Endothelial cell (in vitro differentiated cells): ENCODE data around the gene PARD3B. TPM values are rescaled to one million over a fixed set of nuclear protein-coding genes. Genes with fewer than 3 reads are reported as not detected.

Experiments
- DNase-seq: peaks from one replicate; pipeline ENCODE4 v3.0.0; 2021; ENCODE audit warnings: low spot score
- H3K27ac Mint-ChIP-seq: one replicate; pipeline ENCODE4 v1.8.0; 2021; ENCODE audit warnings: mixed read lengths, inconsistent platforms; ENCODE audit not compliant: unreplicated experiment
- H3K27me3 Mint-ChIP-seq: one replicate; pipeline ENCODE4 v1.8.0; 2021; ENCODE audit warnings: mild to moderate bottlenecking, moderate library complexity, mixed read lengths, inconsistent platforms; ENCODE audit not compliant: unreplicated experiment
- H3K36me3 Mint-ChIP-seq: one replicate; pipeline ENCODE4 v1.8.0; 2021; ENCODE audit warnings: mild to moderate bottlenecking, low read depth, mixed read lengths, inconsistent platforms; ENCODE audit not compliant: unreplicated experiment
- H3K4me1 Mint-ChIP-seq: one replicate; pipeline ENCODE4 v1.8.0; 2021; ENCODE audit warnings: mild to moderate bottlenecking, mixed read lengths, inconsistent platforms; ENCODE audit not compliant: unreplicated experiment
- H3K4me3 Mint-ChIP-seq: one replicate; pipeline ENCODE4 v1.8.0; 2021; ENCODE audit warnings: mild to moderate bottlenecking, mixed read lengths, inconsistent platforms; ENCODE audit not compliant: unreplicated experiment
- H3K9me3 Mint-ChIP-seq: one replicate; pipeline ENCODE4 v1.8.0; 2021; ENCODE audit warnings: mixed read lengths, inconsistent platforms; ENCODE audit not compliant: unreplicated experiment
- total RNA-seq: library from RNA; stranded (reverse); fragmentation: NEBNext Ultra II Directional; extraction: Animal tissue kit (Norgen Biotek cat#: 25700); gene quantifications from one replicate; pipeline ENCODE4 v1.2.1, GENCODE V29; 2021; ENCODE audit not compliant: unreplicated experiment
- TF ChIP-seq, protein P1 (sequence below): fragments of 200-600 bp; sonication (generic); IDR thresholded peaks from one replicate; pipeline ENCODE4 v1.5.0; 2021; ENCODE audit warnings: antibody characterized with exemption; ENCODE audit not compliant: unreplicated experiment

The PARD3B gene
- total RNA-seq, 1 donor from 2014 or later = 17.4 TPM

DNA sequence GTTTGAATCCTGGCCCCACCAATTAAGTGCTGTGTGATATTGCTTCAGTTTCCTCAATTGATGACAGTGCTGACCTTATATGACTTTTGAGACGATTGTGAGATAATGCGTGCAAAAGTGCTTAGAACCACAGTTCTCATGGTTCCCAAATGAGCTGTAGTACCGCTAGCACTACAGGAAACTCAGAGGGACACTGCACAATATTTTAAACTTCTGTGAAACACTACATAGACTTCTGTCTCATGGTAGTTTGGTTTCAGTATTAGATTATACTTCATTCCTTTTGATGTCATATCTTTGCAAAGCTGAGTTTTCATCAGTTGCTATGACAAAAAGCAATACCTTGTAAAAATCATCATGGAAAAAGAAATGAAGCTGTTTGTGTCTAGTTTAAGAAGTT lies 368.0 kb downstream of the PARD3B start:
- Mint-ChIP-seq H3K4me1 (no peaks in the 10 kb centered on the region), H3K27me3 (no peaks in the 10 kb centered on the region), H3K9me3 (no peaks in the 10 kb centered on the region), H3K36me3 (peaks cover 3% of the 10 kb centered on the region), H3K27ac (no peak overlapping the region), H3K4me3 (no peak overlapping the region)
- no peak for DNase-seq
- TF ChIP-seq, protein P1, sequence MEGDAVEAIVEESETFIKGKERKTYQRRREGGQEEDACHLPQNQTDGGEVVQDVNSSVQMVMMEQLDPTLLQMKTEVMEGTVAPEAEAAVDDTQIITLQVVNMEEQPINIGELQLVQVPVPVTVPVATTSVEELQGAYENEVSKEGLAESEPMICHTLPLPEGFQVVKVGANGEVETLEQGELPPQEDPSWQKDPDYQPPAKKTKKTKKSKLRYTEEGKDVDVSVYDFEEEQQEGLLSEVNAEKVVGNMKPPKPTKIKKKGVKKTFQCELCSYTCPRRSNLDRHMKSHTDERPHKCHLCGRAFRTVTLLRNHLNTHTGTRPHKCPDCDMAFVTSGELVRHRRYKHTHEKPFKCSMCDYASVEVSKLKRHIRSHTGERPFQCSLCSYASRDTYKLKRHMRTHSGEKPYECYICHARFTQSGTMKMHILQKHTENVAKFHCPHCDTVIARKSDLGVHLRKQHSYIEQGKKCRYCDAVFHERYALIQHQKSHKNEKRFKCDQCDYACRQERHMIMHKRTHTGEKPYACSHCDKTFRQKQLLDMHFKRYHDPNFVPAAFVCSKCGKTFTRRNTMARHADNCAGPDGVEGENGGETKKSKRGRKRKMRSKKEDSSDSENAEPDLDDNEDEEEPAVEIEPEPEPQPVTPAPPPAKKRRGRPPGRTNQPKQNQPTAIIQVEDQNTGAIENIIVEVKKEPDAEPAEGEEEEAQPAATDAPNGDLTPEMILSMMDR = no peak

DNA sequence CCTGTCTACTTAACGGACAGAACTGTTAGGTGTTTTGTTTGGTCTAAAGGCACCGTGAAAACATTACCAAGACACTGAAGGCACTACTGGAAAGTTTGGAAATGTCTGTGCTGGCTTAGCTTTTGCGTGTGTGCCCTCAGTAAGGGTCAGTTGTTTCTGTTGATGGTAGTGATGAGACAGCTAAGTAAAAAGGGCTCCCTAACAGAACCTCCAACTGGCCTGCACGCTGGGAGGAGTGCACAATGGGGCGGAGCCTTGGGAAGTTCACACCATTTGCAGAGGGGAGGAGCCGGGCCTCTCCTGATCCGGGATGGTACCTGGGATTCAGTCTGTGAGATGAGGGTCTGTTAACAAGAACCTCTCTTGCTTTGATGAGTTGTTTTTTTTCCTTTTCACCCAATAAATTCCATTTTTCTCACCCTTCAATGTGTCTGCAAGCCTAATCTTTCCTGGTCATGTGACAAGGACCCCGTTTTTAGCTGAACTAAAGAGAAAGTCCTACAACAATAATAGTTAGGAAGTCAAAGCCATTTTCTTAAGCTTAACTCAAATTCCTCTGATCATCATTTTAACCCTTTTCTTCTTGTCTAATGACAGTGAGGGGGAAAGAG lies 368.7 kb downstream of the PARD3B start:
- H3K27me3 Mint-ChIP-seq = no peaks in the 10 kb centered on the region
- no peaks in the 10 kb centered on the region for H3K4me1 Mint-ChIP-seq
- DNase-seq = no peak
- peaks cover 3% of the 10 kb centered on the region for H3K36me3 Mint-ChIP-seq
- no peak overlapping the region for H3K4me3 Mint-ChIP-seq
- no peak overlapping the region for H3K27ac Mint-ChIP-seq
- no peaks in the 10 kb centered on the region for H3K9me3 Mint-ChIP-seq
- TF ChIP-seq, protein P1 = no peak

DNA sequence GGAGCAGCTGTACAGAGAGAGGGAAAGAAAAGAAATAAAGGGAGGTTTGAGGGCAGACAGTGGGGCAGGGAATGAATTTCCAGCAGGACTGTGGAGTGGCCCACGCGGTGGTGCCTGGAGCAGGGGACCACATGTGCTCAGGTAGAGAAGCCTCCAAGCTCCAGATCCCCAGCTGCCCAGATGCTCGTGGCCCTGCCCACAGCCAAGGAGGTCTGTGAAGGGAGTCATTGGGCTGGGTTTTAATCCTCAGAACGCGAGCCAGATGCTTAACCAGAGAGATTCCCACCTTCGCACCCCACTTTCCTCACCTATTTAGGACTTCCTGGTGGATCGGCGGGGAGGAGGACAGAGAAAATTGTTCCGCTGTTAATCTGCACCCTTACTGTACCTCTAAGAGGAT lies 369.4 kb downstream of the PARD3B start:
- DNase-seq = no peak
- no peak overlapping the region for H3K4me3 Mint-ChIP-seq
- TF ChIP-seq, protein P1 = no peak
- H3K4me1 Mint-ChIP-seq = no peaks in the 10 kb centered on the region
- H3K27ac Mint-ChIP-seq = no peak overlapping the region
- peaks cover 3% of the 10 kb centered on the region for H3K36me3 Mint-ChIP-seq
- no peaks in the 10 kb centered on the region for H3K9me3 Mint-ChIP-seq
- no peaks in the 10 kb centered on the region for H3K27me3 Mint-ChIP-seq

DNA sequence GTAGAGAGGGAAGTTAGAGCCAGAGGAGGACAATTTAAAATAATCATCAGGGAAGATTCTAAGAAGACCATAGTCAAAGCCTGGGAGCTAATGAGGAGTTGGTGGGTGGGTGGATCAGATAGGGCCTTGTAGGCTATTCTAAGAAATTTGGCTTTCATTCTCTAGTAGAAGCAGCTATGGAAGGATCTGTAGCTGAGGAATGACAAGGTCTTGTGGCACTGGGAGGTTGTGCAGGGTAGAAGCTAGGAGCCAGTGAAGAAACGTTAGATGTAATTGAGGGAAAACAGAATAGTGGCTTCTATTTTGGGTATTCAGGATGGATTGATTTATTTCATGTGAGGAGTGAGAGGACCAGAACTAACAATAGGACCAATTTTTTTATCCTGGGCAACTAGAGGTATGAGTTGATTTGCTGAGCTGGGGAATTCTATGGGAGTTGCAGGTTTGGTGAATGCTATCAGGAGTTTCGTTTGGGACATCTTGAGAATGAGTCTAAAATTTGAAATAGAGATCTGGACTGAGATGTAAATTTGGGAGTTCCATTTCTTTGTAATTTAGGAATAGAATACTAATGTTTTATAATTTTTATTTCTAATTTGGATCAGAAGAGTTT lies 371.9 kb downstream of the PARD3B start:
- DNase-seq = no peak
- Mint-ChIP-seq H3K27me3 (no peaks in the 10 kb centered on the region), H3K4me3 (no peak overlapping the region), H3K4me1 (no peaks in the 10 kb centered on the region), H3K9me3 (no peaks in the 10 kb centered on the region), H3K27ac (no peak overlapping the region), H3K36me3 (peaks cover 3% of the 10 kb centered on the region)
- TF ChIP-seq, protein P1 = no peak

DNA sequence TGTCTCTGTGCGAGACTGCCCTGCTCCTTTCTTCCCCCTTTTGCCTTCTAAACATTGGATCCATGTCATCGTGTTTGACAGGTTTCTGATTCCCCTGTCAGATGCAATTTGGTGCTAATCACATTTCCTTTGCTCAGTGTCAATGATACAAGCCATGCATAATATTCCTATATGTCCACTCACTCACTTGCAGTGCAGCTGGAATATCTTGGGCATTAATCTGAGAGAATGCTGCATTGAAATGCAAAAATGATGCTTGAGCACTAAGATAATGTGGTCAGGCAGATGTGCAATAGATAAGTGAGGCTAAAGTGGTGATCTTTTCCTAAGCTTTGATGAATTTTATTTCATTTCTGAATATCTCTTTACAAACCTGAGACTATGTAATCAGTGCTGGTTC lies 375.5 kb downstream of the PARD3B start:
- no peaks in the 10 kb centered on the region for H3K36me3 Mint-ChIP-seq
- TF ChIP-seq, protein P1 = no peak
- H3K27ac Mint-ChIP-seq = no peak overlapping the region
- no peak for DNase-seq
- H3K9me3 Mint-ChIP-seq = no peaks in the 10 kb centered on the region
- H3K4me3 Mint-ChIP-seq = no peak overlapping the region
- no peaks in the 10 kb centered on the region for H3K27me3 Mint-ChIP-seq
- H3K4me1 Mint-ChIP-seq = peaks cover 2% of the 10 kb centered on the region
